Mesendoderm (in vitro differentiated cells): ENCODE measurements around the gene CHD9.
"Not testable (repeated sequence)": the region's sequence is repeated elsewhere in the genome, so short reads cannot be mapped to it uniquely, and the experiment has no call there.

ENCODE experiments used
- DNase-seq: peaks from one replicate; pipeline ENCODE4 v3.0.0; 2013
- H2AK5ac ChIP-seq: 2 replicates; pipeline ENCODE4 v1.6.1; 2013; ENCODE audit warnings: low read length, inconsistent platforms
- H2BK120ac ChIP-seq: 2 replicates; pipeline ENCODE4 v1.6.1; 2013; ENCODE audit warnings: low read depth, mild to moderate bottlenecking, low read length, moderate library complexity, mixed read lengths
- H2BK15ac ChIP-seq: replicated peaks from 2 replicates; pipeline ENCODE4 v1.6.1; 2013; ENCODE audit warnings: low read depth, mild to moderate bottlenecking, moderate library complexity
- H2BK5ac ChIP-seq: 2 replicates; pipeline ENCODE4 v1.6.1; 2013; ENCODE audit warnings: low read length, inconsistent platforms
- H3K18ac ChIP-seq: 2 replicates; pipeline ENCODE4 v1.6.1; 2013; ENCODE audit warnings: mild to moderate bottlenecking, low read length, mixed read lengths
- H3K23ac ChIP-seq: one replicate; pipeline ENCODE4 v1.6.1; 2013; ENCODE audit warnings: low read length
- H3K27ac ChIP-seq: 2 replicates; pipeline ENCODE4 v1.5.1; 2013; ENCODE audit warnings: low read depth, mild to moderate bottlenecking, inconsistent platforms, low read length, moderate library complexity
- H3K27me3 ChIP-seq: 2 replicates; pipeline ENCODE4 v1.6.1; 2013; ENCODE audit warnings: low read length, control low read depth, mild to moderate bottlenecking, inconsistent platforms; ENCODE audit not compliant: insufficient read depth, poor library complexity
- H3K36me3 ChIP-seq: 2 replicates; pipeline ENCODE4 v1.6.1; 2013; ENCODE audit warnings: low read length, inconsistent platforms; ENCODE audit not compliant: control insufficient read depth, insufficient read depth
- H3K4ac ChIP-seq: one replicate; pipeline ENCODE4 v1.6.1; 2013; ENCODE audit warnings: low read depth, mild to moderate bottlenecking, low read length, moderate library complexity
- H3K4me1 ChIP-seq: 2 replicates; pipeline ENCODE4 v1.6.1; 2013; ENCODE audit warnings: low read depth, low read length, inconsistent platforms; ENCODE audit not compliant: control insufficient read depth
- H3K4me2 ChIP-seq: 2 replicates; pipeline ENCODE4 v1.6.1; 2013; ENCODE audit warnings: low read length
- H3K4me3 ChIP-seq: 2 replicates; pipeline ENCODE4 v1.5.1; 2013; ENCODE audit warnings: mild to moderate bottlenecking, low read length
- H3K56ac ChIP-seq: one replicate; pipeline ENCODE4 v1.6.1; 2013; ENCODE audit warnings: low read length
- H3K79me1 ChIP-seq: 2 replicates; pipeline ENCODE4 v1.6.1; 2013; ENCODE audit warnings: low read length, inconsistent platforms
- H3K79me2 ChIP-seq: 2 replicates; pipeline ENCODE4 v1.6.1; 2013; ENCODE audit warnings: mild to moderate bottlenecking, low read length; ENCODE audit not compliant: control insufficient read depth, insufficient read depth
- H3K9ac ChIP-seq: 2 replicates; pipeline ENCODE4 v1.6.1; 2013; ENCODE audit warnings: low read length, inconsistent platforms
- H4K5ac ChIP-seq: one replicate; pipeline ENCODE4 v1.6.1; 2013; ENCODE audit warnings: low read length
- H4K8ac ChIP-seq: one replicate; pipeline ENCODE4 v1.6.1; 2013; ENCODE audit warnings: low read depth, mild to moderate bottlenecking, control low read depth, low read length, moderate library complexity
- WGBS: extraction: QIAGEN DNeasy Blood & Tissue Kit; methylation state at CpG from one replicate; pipeline ENCODE4 v1.1.7; 2013; ENCODE audit warnings: low lambda C conversion rate, missing lambda C conversion rate; ENCODE audit not compliant: insufficient coverage; ENCODE audit errors: extremely low coverage; 5-methylcytosine and 5-hydroxymethylcytosine counted together

CHD9 gene

DNA sequence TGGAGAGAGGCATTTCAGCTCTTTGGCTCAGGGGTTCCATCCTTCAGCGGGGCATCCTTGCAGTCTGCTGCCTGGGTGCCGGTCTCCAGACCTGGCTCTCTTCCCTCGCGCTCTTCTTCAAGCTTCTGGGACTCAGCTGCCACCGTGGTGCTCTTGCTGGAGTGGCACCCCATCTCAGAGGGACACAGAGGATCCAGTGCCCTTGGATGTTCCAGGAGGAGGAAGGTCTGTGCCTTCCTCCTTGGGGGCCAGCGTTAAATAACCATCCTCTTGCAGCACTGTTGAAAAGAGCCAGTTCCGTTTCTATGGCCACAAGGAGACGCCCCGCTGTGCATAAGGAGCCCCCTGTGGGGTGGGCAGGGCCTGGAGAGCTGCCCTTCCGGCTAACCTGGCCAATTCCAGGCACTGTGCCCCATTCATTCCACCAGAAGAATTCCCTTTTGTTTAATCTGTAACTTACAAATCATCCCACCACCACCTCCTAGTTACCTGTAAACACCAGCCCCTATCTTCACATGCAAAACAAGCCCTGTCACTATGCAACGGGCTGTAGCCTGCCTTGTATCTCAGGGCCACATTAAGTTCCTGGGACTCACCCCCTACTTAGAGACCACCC, 10.7 kb upstream of the CHD9 start:
- no peaks in the 10 kb centered on the region for H3K36me3 ChIP-seq
- WGBS, result no CpG with 5 or more reads among the region's 11 CpGs
- peak; percentile 97 for DNase-seq
- peak overlapping the region; percentile 28 for H3K18ac ChIP-seq
- H2BK15ac ChIP-seq, result no peak overlapping the region
- peak overlapping the region; percentile 48 for H2BK5ac ChIP-seq
- peak overlapping the region; percentile 30 for H3K27ac ChIP-seq
- H3K9ac ChIP-seq, result peak overlapping the region; percentile 18
- no peak overlapping the region for H4K8ac ChIP-seq
- no peak overlapping the region for H2AK5ac ChIP-seq
- H3K4ac ChIP-seq, result peak overlapping the region; percentile 41
- no peak overlapping the region for H3K4me3 ChIP-seq
- H2BK120ac ChIP-seq, result no peak overlapping the region
- H3K79me2 ChIP-seq, result no peaks in the 10 kb centered on the region
- H3K79me1 ChIP-seq, result no peaks in the 10 kb centered on the region
- H3K27me3 ChIP-seq, result no peaks in the 10 kb centered on the region
- peak overlapping the region; percentile 37 for H3K4me2 ChIP-seq
- no peak overlapping the region for H3K23ac ChIP-seq
- no peak overlapping the region for H4K5ac ChIP-seq
- H3K56ac ChIP-seq, result peak overlapping the region; percentile 69
- peaks cover 27% of the 10 kb centered on the region for H3K4me1 ChIP-seq

- Histone ChIP-seq H2BK120ac (no peak overlapping the region), H3K4me2 (no peak overlapping the region), H3K27me3 (no peaks in the 10 kb centered on the region), H2BK15ac (no peak overlapping the region), H2BK5ac (no peak overlapping the region), H4K8ac (no peak overlapping the region), H3K56ac (peak overlapping the region; percentile 39), H4K5ac (no peak overlapping the region), H3K36me3 (no peaks in the 10 kb centered on the region), H2AK5ac (peak overlapping the region; percentile 43), H3K79me1 (no peaks in the 10 kb centered on the region), H3K4me1 (peaks cover 27% of the 10 kb centered on the region), H3K4me3 (no peak overlapping the region), H3K9ac (no peak overlapping the region), H3K4ac (no peak overlapping the region), H3K79me2 (no peaks in the 10 kb centered on the region), H3K27ac (peak overlapping the region; percentile 17), H3K23ac (no peak overlapping the region), H3K18ac (no peak overlapping the region)
- DNase-seq, result no peak
- no CpG with 5 or more reads among the region's 6 CpGs for WGBS
These were observed 9.2 kb upstream of the CHD9 start for GRCh38 chr16:53045341-53046220.

DNA sequence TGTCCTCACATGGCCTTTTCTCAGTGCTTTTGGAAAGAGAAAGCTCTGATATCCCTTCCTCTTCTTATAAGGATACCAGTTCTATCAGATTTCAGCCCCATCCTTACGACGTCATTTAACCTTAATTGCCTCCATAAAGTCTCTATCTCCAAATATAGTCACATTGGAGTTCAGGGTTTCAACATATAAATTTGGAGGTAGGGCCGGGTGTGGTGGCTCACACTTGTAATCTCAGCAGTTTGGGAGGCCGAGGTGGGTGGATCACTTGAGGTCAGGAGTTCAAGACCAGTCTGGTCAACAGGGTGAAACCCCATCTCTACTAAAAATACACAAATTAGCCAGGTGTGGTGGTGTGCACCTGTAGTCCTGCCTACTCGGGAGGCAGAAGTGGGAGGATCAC, 7.3 kb upstream of the CHD9 start:
- not testable (repeated sequence) for H3K27ac ChIP-seq, H3K36me3 ChIP-seq, H2BK120ac ChIP-seq, H3K4me3 ChIP-seq, H4K5ac ChIP-seq, H3K4ac ChIP-seq, H3K4me2 ChIP-seq, H4K8ac ChIP-seq, H3K23ac ChIP-seq, H2BK15ac ChIP-seq, H3K79me1 ChIP-seq, H3K27me3 ChIP-seq, H3K18ac ChIP-seq, H3K79me2 ChIP-seq, H3K9ac ChIP-seq, H2AK5ac ChIP-seq, H3K56ac ChIP-seq, DNase-seq, H2BK5ac ChIP-seq
- H3K4me1 ChIP-seq, result peaks cover 17% of the 10 kb centered on the region
- no CpG with 5 or more reads among the region's 5 CpGs for WGBS

DNA sequence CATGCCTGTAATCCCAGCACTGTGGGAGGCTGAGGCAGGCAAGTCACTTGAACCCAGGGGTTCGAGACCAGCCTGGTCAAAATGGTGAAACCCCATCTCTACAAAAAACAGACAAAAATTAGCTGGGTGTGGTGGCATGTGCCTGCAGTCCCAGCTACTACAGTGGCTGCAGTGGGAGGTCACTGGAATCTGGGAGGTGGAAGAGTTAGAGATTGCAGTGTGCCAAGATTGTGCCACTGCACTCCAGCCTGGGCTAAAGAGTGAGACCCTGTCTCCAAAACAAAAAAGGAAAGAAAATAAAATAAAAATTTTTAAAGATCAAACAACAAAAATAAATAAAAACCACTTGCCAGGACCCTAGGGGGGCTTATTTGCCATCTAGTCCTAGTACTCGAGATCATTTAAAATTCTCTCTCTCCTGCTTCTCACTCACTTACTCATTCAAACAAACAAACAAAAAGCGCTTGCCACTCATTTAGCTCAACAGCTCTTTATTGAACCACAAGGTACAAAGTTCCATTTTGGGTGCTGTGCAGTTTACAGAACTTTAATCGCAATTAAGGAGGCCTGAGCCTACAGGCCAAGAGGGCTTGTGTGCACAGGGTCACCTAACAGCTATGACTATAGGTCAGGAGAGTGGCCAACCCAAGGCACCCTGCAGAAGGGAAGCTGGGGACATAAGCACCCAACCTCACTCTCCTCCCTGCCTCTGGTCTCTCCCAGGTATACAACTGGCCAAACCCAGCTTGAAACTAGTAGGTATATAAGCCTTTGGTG, 6.5 kb upstream of the CHD9 start:
- Histone ChIP-seq H2BK5ac (no peak overlapping the region), H3K36me3 (no peaks in the 10 kb centered on the region), H2BK15ac (no peak overlapping the region), H3K23ac (no peak overlapping the region), H3K79me2 (no peaks in the 10 kb centered on the region), H2AK5ac (peak overlapping the region; percentile 65), H3K27ac (no peak overlapping the region), H4K5ac (no peak overlapping the region), H3K4me1 (peaks cover 12% of the 10 kb centered on the region), H3K27me3 (no peaks in the 10 kb centered on the region), H3K56ac (no peak overlapping the region), H4K8ac (no peak overlapping the region), H3K4me2 (no peak overlapping the region), H3K4ac (no peak overlapping the region), H3K79me1 (no peaks in the 10 kb centered on the region), H3K9ac (no peak overlapping the region), H2BK120ac (no peak overlapping the region), H3K18ac (no peak overlapping the region), H3K4me3 (no peak overlapping the region)
- no peak for DNase-seq
- WGBS, result no CpG with 5 or more reads among the region's 4 CpGs

- not testable (repeated sequence) for H3K79me2 ChIP-seq, H2AK5ac ChIP-seq, H3K27ac ChIP-seq, H3K79me1 ChIP-seq, H3K56ac ChIP-seq, H3K9ac ChIP-seq, H3K23ac ChIP-seq, H4K8ac ChIP-seq, H3K27me3 ChIP-seq, H2BK120ac ChIP-seq, H3K4ac ChIP-seq, H3K36me3 ChIP-seq, H2BK15ac ChIP-seq, H2BK5ac ChIP-seq, H3K18ac ChIP-seq, H3K4me2 ChIP-seq, H3K4me1 ChIP-seq, H4K5ac ChIP-seq, H3K4me3 ChIP-seq, DNase-seq
- no CpG with 5 or more reads among the region's 4 CpGs for WGBS
These were observed 3.5 kb upstream of the CHD9 start for GRCh38 chr16:53051255-53051654.
